K562 (cell line): ENCODE data around the gene BIRC6. TPM values are rescaled to one million over a fixed set of nuclear protein-coding genes. Genes with fewer than 3 reads are reported as not detected.

Source experiments
- ASH1L ChIP-seq: fragments of 450-650 bp; IDR thresholded peaks from 2 replicates; pipeline ENCODE4 v1.6.1; 2018; ENCODE audit warnings: borderline replicate concordance, mild to moderate bottlenecking, low read depth; ENCODE audit not compliant: partially characterized antibody
- BCOR ChIP-seq: fragments of 450-650 bp; IDR thresholded peaks from 2 replicates; pipeline ENCODE4 v1.6.1; 2016
- CHD4 ChIP-seq: fragments of 200-600 bp; sonication (generic); IDR thresholded peaks from 3 replicates; pipeline ENCODE4 v1.6.1; 2012; ENCODE audit warnings: low read depth, mild to moderate bottlenecking, mixed read lengths, low read length, inconsistent platforms; ENCODE audit not compliant: insufficient read depth, insufficient replicate concordance, poor library complexity, severe bottlenecking
- ELF1 ChIP-seq: fragments of 200-800 bp; sonication (Bioruptor generic); IDR thresholded peaks from 2 replicates; pipeline ENCODE4 v1.6.1; 2016; ENCODE audit warnings: missing genetic modification characterization, missing compliant biosample characterization
- ELF2 ChIP-seq: fragments of 250-450 bp; sonication (Bioruptor Pico); IDR thresholded peaks from 2 replicates; pipeline ENCODE4 v1.5.0; 2021; ENCODE audit warnings: mild to moderate bottlenecking
- ELK3 ChIP-seq: fragments of 450-650 bp; formaldehyde crosslinking; IDR thresholded peaks from 2 replicates; pipeline ENCODE4 v1.4.0; 2020; ENCODE audit warnings: mild to moderate bottlenecking
- HDAC3 ChIP-seq: fragments of 450-650 bp; IDR thresholded peaks from 2 replicates; pipeline ENCODE4 v1.6.1; 2018; ENCODE audit warnings: borderline replicate concordance, mild to moderate bottlenecking, moderate library complexity; ENCODE audit not compliant: partially characterized antibody
- ID3 ChIP-seq, 2 experiments: fragments of 250-450 bp in 1 of 2; fragments of 450-650 bp in 1 of 2; sonication (Bioruptor Pico) in 1 of 2; IDR thresholded peaks; 2 replicates each; pipeline versions ENCODE4 v1.6.1 to v1.8.0; 2016 to 2021; ENCODE audit warnings: mild to moderate bottlenecking in 2 of 2, moderate library complexity in 2 of 2, missing compliant biosample characterization in 1 of 2, missing genetic modification characterization in 1 of 2
- RBM14 ChIP-seq: fragments of 200-400 bp; formaldehyde crosslinking; IDR thresholded peaks from 2 replicates; pipeline ENCODE4 v1.6.1; 2018; ENCODE audit warnings: low read depth, mild to moderate bottlenecking, low read length, moderate library complexity, borderline replicate concordance; ENCODE audit not compliant: insufficient read depth
- RBM22 ChIP-seq: fragments of 200-400 bp; formaldehyde crosslinking; IDR thresholded peaks from 2 replicates; pipeline ENCODE4 v1.6.1; 2018; ENCODE audit warnings: low read length, low read depth; ENCODE audit not compliant: poor library complexity, severe bottlenecking
- SIN3A ChIP-seq, 2 experiments: fragments of 150-350 bp in 1 of 2; IDR thresholded peaks; 2 replicates each; pipeline ENCODE4 v1.6.1; 2011 to 2016; ENCODE audit warnings: borderline replicate concordance in 2 of 2, low read depth in 2 of 2, low read length in 2 of 2, mild to moderate bottlenecking in 2 of 2, moderate library complexity in 2 of 2; ENCODE audit not compliant: control insufficient read depth in 1 of 2
- STAT5A ChIP-seq: IDR thresholded peaks from 2 replicates; pipeline ENCODE4 v1.6.1; 2012; ENCODE audit warnings: low read length, inconsistent platforms, borderline replicate concordance
- TARDBP ChIP-seq: fragments of 450-650 bp; IDR thresholded peaks from 2 replicates; pipeline ENCODE4 v1.6.1; 2016
- TCF15 ChIP-seq: fragments of 250-450 bp; sonication (Bioruptor Pico); IDR thresholded peaks from 2 replicates; pipeline ENCODE4 v1.8.0; 2022; ENCODE audit warnings: moderate library complexity, mild to moderate bottlenecking, inconsistent platforms
- TCF3 ChIP-seq: sonication (generic); formaldehyde crosslinking; IDR thresholded peaks from 2 replicates; pipeline ENCODE4 v1.4.0; 2020; ENCODE audit warnings: mild to moderate bottlenecking, missing genetic modification reagents
- TGIF2 ChIP-seq: sonication (generic); formaldehyde crosslinking; IDR thresholded peaks from 2 replicates; pipeline ENCODE4 v1.8.1; 2022; ENCODE audit warnings: mild to moderate bottlenecking, missing genetic modification reagents, moderate library complexity
- ZBTB17 ChIP-seq: fragments of 450-650 bp; formaldehyde crosslinking; IDR thresholded peaks from 2 replicates; pipeline ENCODE4 v1.4.0; 2020; ENCODE audit warnings: mild to moderate bottlenecking
- ZBTB43 ChIP-seq: sonication (generic); formaldehyde crosslinking; IDR thresholded peaks from 2 replicates; pipeline ENCODE4 v1.8.0; 2023; ENCODE audit warnings: mild to moderate bottlenecking, missing genetic modification reagents
- ZNF124 ChIP-seq: sonication (generic); formaldehyde crosslinking; IDR thresholded peaks from 2 replicates; pipeline ENCODE4 v1.8.1; 2022; ENCODE audit warnings: missing genetic modification reagents
- ZNF140 ChIP-seq: fragments of 250-450 bp; sonication (Bioruptor Pico); IDR thresholded peaks from 2 replicates; pipeline ENCODE4 v1.8.0; 2021; ENCODE audit warnings: moderate library complexity, mild to moderate bottlenecking, inconsistent platforms
- ZNF143 ChIP-seq: sonication (generic); formaldehyde crosslinking; IDR thresholded peaks from 2 replicates; pipeline ENCODE4 v1.9.0; 2022; ENCODE audit warnings: mild to moderate bottlenecking, missing genetic modification reagents
- ZNF277 ChIP-seq: fragments of 250-450 bp; sonication (Bioruptor Pico); IDR thresholded peaks from 2 replicates; pipeline ENCODE4 v1.8.0; 2022; ENCODE audit warnings: inconsistent platforms, mild to moderate bottlenecking, moderate library complexity, borderline replicate concordance
- ZNF445 ChIP-seq: fragments of 250-450 bp; sonication (Bioruptor Pico); IDR thresholded peaks from 2 replicates; pipeline ENCODE4 v1.4.0; 2020; ENCODE audit warnings: low read depth, mild to moderate bottlenecking, moderate library complexity
- ZNF668 ChIP-seq: fragments of 250-450 bp; sonication (Bioruptor Pico); IDR thresholded peaks from 2 replicates; pipeline ENCODE4 v1.8.0; 2022; ENCODE audit warnings: mild to moderate bottlenecking, inconsistent platforms
- polyA plus RNA-seq, 8 experiments: library from polyadenylated mRNA; depleted of rRNA in 4 of 8; stranded (reverse) in 5 of 8; unstranded in 3 of 8; fragments of >200 nt; fragmentation: Nextera tagmentation in 2 of 8; fragmentation: Illumina TruSeq in 1 of 8; extraction: Ambion mirVana in 2 of 8; extraction: Trizol in 1 of 8; gene quantifications; 2 replicates each; pipeline versions ENCODE4 v1.2.1 to v1.2.3, GENCODE V29; 2011 to 2014; ENCODE audit warnings: inconsistent platforms in 1 of 8, missing spikeins in 1 of 8
- total RNA-seq, 7 experiments: library from RNA; depleted of rRNA in 6 of 7; stranded (reverse); fragments of >200 nt in 6 of 7; fragmentation: Illumina TruSeq in 2 of 7; extraction: Trizol in 2 of 7; gene quantifications; 2 replicates each; pipeline versions ENCODE4 v1.2.1 to v1.2.3, GENCODE V29; 2011 to 2021; ENCODE audit warnings: low replicate concordance in 1 of 7

The BIRC6 gene
- total and polyA plus RNA-seq, 9 of the 15 experiments (the other 6 are each of a cell fraction or from before 2014, with no cell fraction given): 18.8 to 110 (median 49.8) TPM

GRCh38 chr2:32356681-32357317 is at the start of gene BIRC6 (continued):
- TF ChIP-seq ZNF140 (CRISPR knock-in tag) (no peak), TCF15 (CRISPR knock-in tag) (no peak), TCF3 (CRISPR knock-in tag) (peak; percentile 14; the same call in 1 of the 2 replicates), RBM14 (no peak), TGIF2 (no peak; the same call in 1 of the 2 replicates), ZNF445 (no peak), CHD4 (no peak), RBM22 (peak; percentile 41), STAT5A (no peak; the same call in 1 of the 2 replicates), ELK3 (CRISPR knock-in tag) (no peak), ZNF668 (CRISPR knock-in tag) (no peak), ELF1 (tag) (peak; percentile 93), SIN3A (IDR thresholded peaks at IDR 0.05; ENCODE audit: borderline replicate concordance in 2 of 2, control insufficient read depth in 1 of 2, low read depth in 2 of 2, low read length in 2 of 2) (peak; percentile 67 to 69; a peak in 2 of 4 replicates), ZNF277 (no peak), ASH1L (no peak), TARDBP (no peak), ZBTB17 (CRISPR knock-in tag) (peak; percentile 71; the same call in 1 of the 2 replicates), ID3 (CRISPR knock-in tag; IDR thresholded peaks at IDR 0.05) (no peak), ID3 (tag; IDR thresholded peaks at IDR 0.05) (no peak), ZBTB43 (CRISPR knock-in tag) (no peak), ZNF143 (CRISPR knock-in tag) (no peak), BCOR (no peak), HDAC3 (no peak), ZNF124 (CRISPR knock-in tag) (no peak), ELF2 (CRISPR knock-in tag) (0 out of 2 replicates have a peak, but pooled peaks have one; percentile 64)
